ENCODE data around the gene PEX14. TPM values are rescaled to one million over a fixed set of nuclear protein-coding genes. Genes with fewer than 3 reads are reported as not detected.

PEX14 gene
- total and polyA plus RNA-seq, 9 donors = 11.7 to 16.8 (median 15.1) TPM

DNA sequence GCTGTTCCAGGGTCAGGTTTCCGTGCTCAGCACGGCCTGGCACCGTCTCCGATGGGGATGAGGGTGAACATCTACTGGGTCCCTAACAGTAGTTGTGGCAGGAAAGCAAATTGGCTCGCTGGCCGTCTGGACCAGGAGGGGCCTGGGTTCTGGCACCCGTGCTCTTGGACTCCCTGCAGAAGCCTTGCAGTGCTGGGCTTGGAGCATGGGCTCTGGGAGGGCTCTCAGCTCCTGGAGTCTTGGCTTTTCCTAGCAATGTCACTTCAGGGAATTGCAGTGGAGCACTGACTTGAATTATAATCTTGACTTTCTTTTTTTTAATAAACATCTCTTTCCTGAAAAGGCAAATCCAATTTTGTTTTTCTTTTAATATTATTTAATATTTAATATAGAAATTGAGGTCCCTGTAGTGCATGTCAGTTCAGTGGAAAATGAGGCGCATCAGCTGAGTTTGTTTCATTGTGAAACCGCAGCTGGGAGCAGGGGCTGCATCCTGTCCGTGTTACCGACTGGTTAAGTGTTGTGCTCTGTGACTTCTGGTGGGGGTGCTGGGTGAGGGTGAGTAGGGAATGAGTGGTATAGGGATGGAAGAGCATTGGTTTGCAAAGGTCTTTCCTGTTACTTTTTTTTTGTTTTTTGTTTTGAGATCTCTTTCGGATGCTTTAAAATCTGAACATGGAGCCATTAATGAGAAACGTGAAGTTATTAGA, 64.1 kb downstream of the PEX14 start:
- Histone ChIP-seq H3K27ac (ENCODE audit: low read length) (no peak overlapping the region), H3K9me3 (replicated peaks; ENCODE audit: control insufficient read depth, low read depth, low read length) (no peaks in the 10 kb centered on the region), H3K36me3 (ENCODE audit: control insufficient read depth, insufficient read depth, low read length) (peaks cover 11% of the 10 kb centered on the region), H3K27me3 (ENCODE audit: control insufficient read depth, insufficient read depth, low read length) (no peaks in the 10 kb centered on the region), H3K4me3 (ENCODE audit: low read length) (no peak overlapping the region), H3K4me1 (ENCODE audit: control insufficient read depth, insufficient read depth, low read length) (peaks cover 14% of the 10 kb centered on the region)
- 18% methylated on average over 11 of the region's 13 CpGs for WGBS (ENCODE audit: insufficient coverage)
- peak; percentile 66 for DNase-seq

DNA sequence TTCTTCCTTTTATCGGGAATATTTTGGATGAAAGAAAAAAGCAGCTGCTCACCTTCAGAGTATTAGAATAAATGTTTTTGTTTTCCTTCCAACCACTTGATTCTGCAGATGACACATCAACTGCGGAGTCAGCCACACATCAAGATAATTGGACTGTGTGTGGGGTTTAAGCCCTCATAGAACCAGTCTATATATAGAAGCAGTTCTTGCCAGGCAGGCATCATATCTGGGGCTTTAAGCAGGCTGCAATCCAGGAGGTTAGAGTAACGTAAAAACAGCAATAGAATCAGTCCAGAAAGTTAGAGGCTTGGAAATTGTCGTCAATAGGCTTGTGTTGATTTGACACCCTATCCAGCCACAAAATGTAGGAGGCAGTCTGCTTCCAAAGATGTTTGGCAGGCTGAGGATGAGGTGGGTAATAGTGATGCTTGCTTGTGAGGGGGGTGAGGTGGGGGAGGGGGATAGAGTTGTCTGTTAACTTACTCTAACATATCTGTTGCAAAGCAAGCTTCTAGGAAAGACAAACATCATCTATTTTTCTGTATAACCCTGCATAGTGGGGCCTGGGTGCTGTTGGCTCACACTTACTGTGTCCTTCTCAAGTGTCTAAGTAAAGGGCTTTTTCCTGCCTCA, 64.8 kb downstream of the PEX14 start:
- WGBS (ENCODE audit: insufficient coverage) = 0% methylated on average over 1 of the region's 4 CpGs
- Histone ChIP-seq H3K27me3 (ENCODE audit: control insufficient read depth, insufficient read depth, low read length) (no peaks in the 10 kb centered on the region), H3K4me1 (ENCODE audit: control insufficient read depth, insufficient read depth, low read length) (peaks cover 14% of the 10 kb centered on the region), H3K4me3 (ENCODE audit: low read length) (no peak overlapping the region), H3K27ac (ENCODE audit: low read length) (no peak overlapping the region), H3K36me3 (ENCODE audit: control insufficient read depth, insufficient read depth, low read length) (peaks cover 11% of the 10 kb centered on the region), H3K9me3 (replicated peaks; ENCODE audit: control insufficient read depth, low read depth, low read length) (no peaks in the 10 kb centered on the region)
- no peak for DNase-seq

DNA sequence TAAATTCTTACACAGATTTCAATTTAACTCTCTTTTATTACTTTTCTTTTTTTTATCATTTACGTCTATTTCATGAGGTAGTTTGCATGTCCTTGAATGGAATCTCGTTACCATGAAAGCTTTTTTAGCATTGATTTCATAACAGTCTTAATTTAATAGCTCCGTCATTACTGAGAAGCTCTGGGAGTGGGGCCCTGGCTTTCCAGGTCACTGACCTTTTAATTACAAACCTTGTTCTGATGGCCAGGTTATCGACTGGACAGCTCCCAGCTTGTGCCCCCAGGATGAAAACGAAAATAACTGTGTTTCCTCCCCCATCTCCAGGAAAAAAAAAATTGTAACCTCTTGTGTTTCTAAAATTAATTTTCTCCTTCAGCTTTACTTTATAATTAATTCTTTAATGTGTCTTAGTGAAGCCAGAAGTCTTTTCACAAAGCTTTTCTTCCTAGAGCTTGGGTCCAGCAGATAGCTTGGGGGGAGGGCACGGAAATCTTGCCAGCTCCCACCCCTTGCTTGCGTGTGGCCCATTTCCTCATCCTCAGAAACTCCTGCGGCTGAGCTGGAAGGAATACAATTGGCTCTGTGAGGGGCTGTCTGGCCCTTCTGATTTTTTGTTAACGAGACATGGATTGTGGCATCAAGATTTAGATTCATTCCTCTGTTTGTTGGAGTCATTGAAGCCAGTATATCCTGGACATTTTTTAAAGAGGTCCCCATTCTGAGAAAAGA, 65.7 kb downstream of the PEX14 start:
- no peak overlapping the region for H3K4me3 ChIP-seq (ENCODE audit: low read length)
- peak; percentile 34 for DNase-seq
- peaks cover 11% of the 10 kb centered on the region for H3K36me3 ChIP-seq (ENCODE audit: control insufficient read depth, insufficient read depth, low read length)
- no CpG with 5 or more reads among the region's 9 CpGs for WGBS (ENCODE audit: insufficient coverage)
- H3K9me3 ChIP-seq (replicated peaks; ENCODE audit: control insufficient read depth, low read depth, low read length) = no peaks in the 10 kb centered on the region
- peaks cover 14% of the 10 kb centered on the region for H3K4me1 ChIP-seq (ENCODE audit: control insufficient read depth, insufficient read depth, low read length)
- no peaks in the 10 kb centered on the region for H3K27me3 ChIP-seq (ENCODE audit: control insufficient read depth, insufficient read depth, low read length)
- peak overlapping the region; percentile 22 for H3K27ac ChIP-seq (ENCODE audit: low read length)

DNA sequence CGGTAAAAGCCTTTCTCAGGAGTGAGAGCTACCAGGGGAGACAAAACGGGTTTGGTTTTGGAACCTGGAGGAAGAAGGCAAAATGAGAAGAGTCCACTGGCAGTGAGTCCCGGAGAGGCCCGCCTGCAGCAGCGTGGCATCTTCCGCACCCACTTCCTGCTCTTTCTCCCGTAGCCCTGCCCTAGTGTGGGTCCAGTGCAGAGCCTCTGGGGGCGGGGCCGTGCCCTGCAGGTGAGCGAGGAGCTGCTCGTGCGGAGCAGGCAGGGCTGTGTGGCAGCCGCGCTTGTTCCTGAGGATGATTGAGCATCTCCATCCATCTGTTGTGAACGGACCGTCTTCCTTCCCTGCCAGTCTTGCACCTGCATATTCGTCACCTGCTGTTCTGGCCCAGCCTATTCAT, 66.5 kb downstream of the PEX14 start:
- Histone ChIP-seq H3K4me1 (ENCODE audit: control insufficient read depth, insufficient read depth, low read length) (peaks cover 14% of the 10 kb centered on the region), H3K9me3 (replicated peaks; ENCODE audit: control insufficient read depth, low read depth, low read length) (no peaks in the 10 kb centered on the region), H3K27ac (ENCODE audit: low read length) (no peak overlapping the region), H3K4me3 (ENCODE audit: low read length) (no peak overlapping the region), H3K27me3 (ENCODE audit: control insufficient read depth, insufficient read depth, low read length) (no peaks in the 10 kb centered on the region), H3K36me3 (ENCODE audit: control insufficient read depth, insufficient read depth, low read length) (peaks cover 8% of the 10 kb centered on the region)
- DNase-seq = no peak
- WGBS (ENCODE audit: insufficient coverage) = 87% methylated on average over 16 of the region's 17 CpGs

DNA sequence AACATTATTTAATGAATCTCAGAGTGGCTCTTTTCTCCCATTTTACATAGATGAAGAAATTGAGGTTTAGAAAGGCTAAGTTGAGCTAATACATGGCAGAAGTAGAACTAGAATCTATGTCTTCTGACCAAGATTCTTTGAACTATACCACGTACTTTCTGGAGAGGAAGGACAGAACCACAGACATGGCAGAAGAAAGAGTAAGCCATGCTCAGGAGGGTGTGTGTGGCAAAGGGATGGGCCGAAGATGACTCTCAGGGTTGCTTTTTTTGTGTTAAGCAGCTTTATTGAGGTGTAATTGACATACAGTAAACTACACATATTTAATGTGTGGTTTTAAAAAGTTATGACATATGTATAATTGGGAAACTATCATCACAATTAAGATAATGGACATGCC, 69.5 kb downstream of the PEX14 start:
- Histone ChIP-seq H3K4me1 (ENCODE audit: control insufficient read depth, insufficient read depth, low read length) (peaks cover 7% of the 10 kb centered on the region), H3K4me3 (ENCODE audit: low read length) (no peak overlapping the region), H3K36me3 (ENCODE audit: control insufficient read depth, insufficient read depth, low read length) (peaks cover 5% of the 10 kb centered on the region), H3K27me3 (ENCODE audit: control insufficient read depth, insufficient read depth, low read length) (no peaks in the 10 kb centered on the region), H3K27ac (ENCODE audit: low read length) (no peak overlapping the region), H3K9me3 (replicated peaks; ENCODE audit: control insufficient read depth, low read depth, low read length) (no peaks in the 10 kb centered on the region)
- no peak for DNase-seq
- no CpG with 5 or more reads among the region's 2 CpGs for WGBS (ENCODE audit: insufficient coverage)

DNA sequence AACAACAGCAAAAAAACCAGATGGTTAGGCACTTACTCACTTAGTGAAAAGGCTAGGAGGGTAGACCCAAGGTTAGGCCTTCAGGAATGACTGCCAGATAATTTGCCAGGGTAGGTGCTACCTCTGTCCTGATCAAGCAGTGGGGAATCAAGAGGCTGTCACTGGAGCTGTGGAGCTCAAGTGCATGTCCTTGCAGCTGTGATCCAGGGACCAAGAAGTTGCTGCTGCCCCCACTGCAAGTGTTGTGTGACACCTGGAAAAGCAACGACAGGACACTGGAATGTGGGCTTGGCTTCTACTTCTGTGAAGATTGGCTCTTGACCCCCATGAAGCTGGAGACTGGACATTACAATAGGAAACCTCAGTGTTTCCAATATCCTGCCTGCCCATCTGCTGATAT, 72.1 kb downstream of the PEX14 start:
- no peaks in the 10 kb centered on the region for H3K36me3 ChIP-seq (ENCODE audit: control insufficient read depth, insufficient read depth, low read length)
- no peak overlapping the region for H3K4me3 ChIP-seq (ENCODE audit: low read length)
- WGBS (ENCODE audit: insufficient coverage) = 27% methylated on average over 1 of the region's 1 CpG
- DNase-seq = no peak
- no peaks in the 10 kb centered on the region for H3K9me3 ChIP-seq (replicated peaks; ENCODE audit: control insufficient read depth, low read depth, low read length)
- H3K4me1 ChIP-seq (ENCODE audit: control insufficient read depth, insufficient read depth, low read length) = no peaks in the 10 kb centered on the region
- no peak overlapping the region for H3K27ac ChIP-seq (ENCODE audit: low read length)
- H3K27me3 ChIP-seq (ENCODE audit: control insufficient read depth, insufficient read depth, low read length) = no peaks in the 10 kb centered on the region

DNA sequence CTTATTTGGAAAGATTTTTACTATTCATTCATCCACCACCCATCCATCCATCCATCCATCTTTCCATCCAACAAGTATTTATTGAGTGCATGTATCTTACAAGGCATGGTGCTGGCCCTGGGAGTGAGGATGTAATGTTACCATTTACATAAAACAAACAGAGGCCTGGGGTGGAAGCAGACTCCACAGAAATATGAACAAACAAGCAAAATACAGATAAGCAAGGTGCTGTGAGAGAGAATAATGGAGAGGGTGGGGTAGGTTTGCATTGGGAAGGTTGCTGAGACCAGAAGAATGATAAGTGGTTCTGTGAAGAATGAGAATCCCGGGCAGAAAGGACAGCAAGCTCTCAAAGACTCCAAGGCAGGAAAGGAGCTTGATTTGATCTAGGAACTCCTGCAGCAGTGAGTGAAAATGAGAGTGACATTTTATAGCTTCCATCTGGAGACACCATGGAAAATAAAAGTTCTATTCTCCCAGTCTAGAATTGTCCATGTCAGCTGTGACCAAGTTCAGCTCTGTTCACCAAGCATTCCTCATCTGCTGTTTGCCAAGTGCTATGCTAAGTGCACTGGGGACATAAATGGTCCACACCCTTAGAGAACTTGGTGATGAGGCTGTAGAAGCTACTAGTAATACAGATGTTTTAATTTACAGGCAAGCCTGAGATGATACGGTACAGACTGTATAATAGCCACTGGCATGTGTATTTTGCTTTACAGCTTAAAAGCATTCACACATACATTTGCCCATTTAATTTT, 75.3 kb downstream of the PEX14 start:
- Histone ChIP-seq H3K27ac (ENCODE audit: low read length) (no peak overlapping the region), H3K36me3 (ENCODE audit: control insufficient read depth, insufficient read depth, low read length) (no peaks in the 10 kb centered on the region), H3K4me3 (ENCODE audit: low read length) (no peak overlapping the region), H3K9me3 (replicated peaks; ENCODE audit: control insufficient read depth, low read depth, low read length) (no peaks in the 10 kb centered on the region), H3K4me1 (ENCODE audit: control insufficient read depth, insufficient read depth, low read length) (no peaks in the 10 kb centered on the region), H3K27me3 (ENCODE audit: control insufficient read depth, insufficient read depth, low read length) (no peaks in the 10 kb centered on the region)
- DNase-seq = peak; percentile 30
- no CpG with 5 or more reads among the region's 2 CpGs for WGBS (ENCODE audit: insufficient coverage)

DNA sequence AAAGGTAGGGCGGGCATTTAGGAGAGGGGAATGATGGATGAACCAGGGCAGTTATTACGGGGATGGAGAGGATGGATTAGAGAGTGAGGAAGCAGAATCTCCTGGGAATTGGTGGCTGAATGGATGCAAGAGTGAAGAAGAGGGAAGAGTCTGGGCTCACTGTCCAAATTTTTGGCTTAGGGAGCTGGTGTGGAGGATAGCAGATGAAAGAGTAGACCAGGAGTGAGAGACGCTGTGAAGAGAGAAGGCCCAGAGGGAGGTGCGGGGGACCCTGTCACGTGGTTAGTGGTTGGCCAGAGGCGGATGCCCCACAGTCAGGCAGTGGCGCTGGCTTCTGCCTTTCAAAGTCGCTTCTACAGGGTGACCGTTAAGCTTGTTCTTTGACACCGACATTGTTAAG, 78.4 kb downstream of the PEX14 start:
- WGBS (ENCODE audit: insufficient coverage) = 65% methylated on average over 10 of the region's 10 CpGs
- no peaks in the 10 kb centered on the region for H3K9me3 ChIP-seq (replicated peaks; ENCODE audit: control insufficient read depth, low read depth, low read length)
- peaks cover 12% of the 10 kb centered on the region for H3K4me1 ChIP-seq (ENCODE audit: control insufficient read depth, insufficient read depth, low read length)
- no peaks in the 10 kb centered on the region for H3K36me3 ChIP-seq (ENCODE audit: control insufficient read depth, insufficient read depth, low read length)
- H3K4me3 ChIP-seq (ENCODE audit: low read length) = no peak overlapping the region
- no peak overlapping the region for H3K27ac ChIP-seq (ENCODE audit: low read length)
- no peaks in the 10 kb centered on the region for H3K27me3 ChIP-seq (ENCODE audit: control insufficient read depth, insufficient read depth, low read length)
- DNase-seq = no peak

DNA sequence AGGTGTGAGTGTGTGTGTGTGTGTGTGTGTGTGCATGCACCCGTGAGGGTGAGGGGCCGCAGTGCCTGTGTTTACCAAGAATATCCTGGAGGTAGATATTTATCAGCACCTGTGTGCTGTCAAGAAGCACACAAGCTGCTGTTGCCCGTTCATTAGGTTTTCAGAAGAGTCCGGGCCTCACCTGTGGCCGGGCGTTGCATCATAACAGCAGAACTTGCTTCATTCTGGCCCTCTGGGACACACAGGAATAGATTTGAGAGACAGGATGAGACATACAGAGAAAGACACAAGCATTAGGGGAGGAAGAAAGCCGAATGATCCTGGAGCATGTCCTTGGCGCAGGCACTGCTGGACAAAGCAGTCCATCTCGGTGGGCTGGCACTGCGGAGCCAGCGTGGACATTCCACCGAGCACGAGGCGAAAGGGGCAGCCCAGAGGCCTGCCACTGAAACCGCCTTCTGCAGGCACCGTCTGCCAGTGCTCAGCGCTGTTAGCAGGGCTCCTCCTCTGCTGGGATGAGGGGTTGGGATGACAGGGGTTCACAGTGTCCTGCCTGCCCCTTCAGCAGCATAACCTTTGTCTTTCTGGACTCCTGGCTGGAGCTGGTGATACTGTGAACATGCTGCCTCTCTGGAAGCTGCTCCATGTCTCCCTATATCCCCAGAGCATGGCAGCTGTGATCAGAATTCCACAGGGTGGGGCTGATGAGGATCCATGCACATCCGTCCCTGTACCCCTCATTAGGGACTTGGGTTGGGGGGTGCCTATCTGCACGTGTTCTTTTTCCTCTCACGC, 81.1 kb downstream of the PEX14 start:
- Histone ChIP-seq H3K9me3 (replicated peaks; ENCODE audit: control insufficient read depth, low read depth, low read length) (no peaks in the 10 kb centered on the region), H3K4me3 (ENCODE audit: low read length) (no peak overlapping the region), H3K36me3 (ENCODE audit: control insufficient read depth, insufficient read depth, low read length) (no peaks in the 10 kb centered on the region), H3K27ac (ENCODE audit: low read length) (no peak overlapping the region), H3K4me1 (ENCODE audit: control insufficient read depth, insufficient read depth, low read length) (peaks cover 12% of the 10 kb centered on the region), H3K27me3 (ENCODE audit: control insufficient read depth, insufficient read depth, low read length) (no peaks in the 10 kb centered on the region)
- WGBS (ENCODE audit: insufficient coverage) = 54% methylated on average over 18 of the region's 20 CpGs
- DNase-seq = peak; percentile 16
